Measurements from ENCODE around the gene TAF15. TPM values are rescaled to one million over a fixed set of nuclear protein-coding genes. Genes with fewer than 3 reads are reported as not detected.

The TAF15 gene
- total and polyA plus RNA-seq, 2 donors (not counting 1 experiment from before 2014, with no cell fraction given): 51.0 to 246 TPM

DNA sequence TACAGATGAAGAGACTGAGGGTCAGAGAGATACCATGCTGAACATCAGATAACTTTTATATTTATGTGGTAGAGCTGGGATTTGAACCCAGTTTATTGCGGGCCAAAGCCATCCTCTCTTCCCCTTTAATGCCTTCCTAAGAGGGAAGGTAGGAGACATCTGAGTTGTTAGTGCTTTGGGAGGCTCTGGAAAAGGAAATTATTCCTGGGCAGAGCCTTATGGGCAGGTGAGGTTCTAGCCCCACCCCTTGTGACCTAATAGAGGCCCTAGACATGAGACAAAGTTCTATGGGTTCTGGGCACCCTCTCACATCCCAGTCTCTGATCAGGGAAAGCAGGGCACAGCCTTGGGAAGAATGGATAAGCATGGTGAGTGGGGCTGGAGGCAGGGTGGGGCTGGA is 48.7 kb upstream of the TAF15 start, which contains the start of gene C17orf50:
Gene C17orf50, plus strand, starts transcription at position 301 of the 400 bp plus-strand sequence. Its CDS starts 55 bp downstream, at position 356.
- intact Hi-C loops (cut with micrococcal nuclease): loop anchor here (10.0 kb wide), 1 partner anchor 724 kb away; the partner anchor contains the start of gene ZNHIT3
- H3K9me3 Mint-ChIP-seq (ENCODE audit: insufficient read depth): no peaks in the 10 kb centered on the region
- no CpG with 5 or more reads among the region's 1 CpG for WGBS (ENCODE audit: insufficient coverage)
- ChIA-PET CTCF (interaction anchor here (1.1 to 3.4 kb wide), 4 partner anchors 13 to 49 kb away, joined by 3 to 22 read pairs (median 6); partner anchors contain the start of gene TAF15), POLR2A (no interaction called here)
- H3K4me3 Mint-ChIP-seq: no peak within 1 kb of the TSS
- H3K27ac ChIP-seq (ENCODE audit: low read length in 2 of 2): no peak within 1 kb of the TSS
- H2AFZ ChIP-seq (ENCODE audit: insufficient read depth, low read depth, low read length, poor library complexity, severe bottlenecking): no peak within 1 kb of the TSS
- no peaks in the 10 kb centered on the region for H4K20me1 ChIP-seq (ENCODE audit: control insufficient read depth, insufficient read depth, low read length, poor library complexity, severe bottlenecking)
- TF ChIP-seq, protein P1, sequence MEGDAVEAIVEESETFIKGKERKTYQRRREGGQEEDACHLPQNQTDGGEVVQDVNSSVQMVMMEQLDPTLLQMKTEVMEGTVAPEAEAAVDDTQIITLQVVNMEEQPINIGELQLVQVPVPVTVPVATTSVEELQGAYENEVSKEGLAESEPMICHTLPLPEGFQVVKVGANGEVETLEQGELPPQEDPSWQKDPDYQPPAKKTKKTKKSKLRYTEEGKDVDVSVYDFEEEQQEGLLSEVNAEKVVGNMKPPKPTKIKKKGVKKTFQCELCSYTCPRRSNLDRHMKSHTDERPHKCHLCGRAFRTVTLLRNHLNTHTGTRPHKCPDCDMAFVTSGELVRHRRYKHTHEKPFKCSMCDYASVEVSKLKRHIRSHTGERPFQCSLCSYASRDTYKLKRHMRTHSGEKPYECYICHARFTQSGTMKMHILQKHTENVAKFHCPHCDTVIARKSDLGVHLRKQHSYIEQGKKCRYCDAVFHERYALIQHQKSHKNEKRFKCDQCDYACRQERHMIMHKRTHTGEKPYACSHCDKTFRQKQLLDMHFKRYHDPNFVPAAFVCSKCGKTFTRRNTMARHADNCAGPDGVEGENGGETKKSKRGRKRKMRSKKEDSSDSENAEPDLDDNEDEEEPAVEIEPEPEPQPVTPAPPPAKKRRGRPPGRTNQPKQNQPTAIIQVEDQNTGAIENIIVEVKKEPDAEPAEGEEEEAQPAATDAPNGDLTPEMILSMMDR (IDR thresholded peaks at IDR 0.05): no peak
- no peak for TF ChIP-seq EZH2 (IDR thresholded peaks at IDR 0.05; ENCODE audit: borderline replicate concordance, insufficient read depth, low read depth, low read length, poor library complexity, severe bottlenecking)
- no peak within 1 kb of the TSS for H3K4me3 ChIP-seq (ENCODE audit: control extremely low read depth in 1 of 5, extremely low read depth in 1 of 5, insufficient read depth in 1 of 5, low read depth in 2 of 5, low read length in 4 of 5)
- ATAC-seq (ENCODE audit: low read depth) (no peak), DNase-seq (no peak)
- no peaks in the 10 kb centered on the region for H3K9me3 ChIP-seq (ENCODE audit: control extremely low read depth in 1 of 3, control insufficient read depth in 2 of 3, insufficient read depth in 1 of 3, low read length in 2 of 3)
- no peaks in the 10 kb centered on the region for H3K27me3 Mint-ChIP-seq
- H3K4me2 ChIP-seq (replicated peaks; ENCODE audit: low read depth, low read length, poor library complexity, severe bottlenecking): no peak within 1 kb of the TSS
- no peak within 1 kb of the TSS for H3K9ac ChIP-seq (ENCODE audit: low read length)
- no peaks in the 10 kb centered on the region for H3K79me2 ChIP-seq (ENCODE audit: control insufficient read depth, insufficient read depth, low read length)
- H3K36me3 ChIP-seq (replicated peaks in 1 of 2; ENCODE audit: control extremely low read depth in 1 of 2, control insufficient read depth in 1 of 2, extremely low read depth in 1 of 2, insufficient read depth in 2 of 2, low read length in 1 of 2): no peaks in the 10 kb centered on the region
- peaks cover 14% of the 10 kb centered on the region for H3K4me1 Mint-ChIP-seq
- peaks cover 7 to 17% of the 10 kb centered on the region in 2 donors for H3K4me1 ChIP-seq (ENCODE audit: control insufficient read depth in 2 of 2, insufficient read depth in 2 of 2, low read length in 2 of 2)
- H3K27me3 ChIP-seq (replicated peaks in 1 of 4; ENCODE audit: control extremely low read depth in 1 of 4, control insufficient read depth in 3 of 4, insufficient read depth in 4 of 4, low read length in 3 of 4): no peaks in the 10 kb centered on the region
- no peak within 1 kb of the TSS for H3K27ac Mint-ChIP-seq

DNA sequence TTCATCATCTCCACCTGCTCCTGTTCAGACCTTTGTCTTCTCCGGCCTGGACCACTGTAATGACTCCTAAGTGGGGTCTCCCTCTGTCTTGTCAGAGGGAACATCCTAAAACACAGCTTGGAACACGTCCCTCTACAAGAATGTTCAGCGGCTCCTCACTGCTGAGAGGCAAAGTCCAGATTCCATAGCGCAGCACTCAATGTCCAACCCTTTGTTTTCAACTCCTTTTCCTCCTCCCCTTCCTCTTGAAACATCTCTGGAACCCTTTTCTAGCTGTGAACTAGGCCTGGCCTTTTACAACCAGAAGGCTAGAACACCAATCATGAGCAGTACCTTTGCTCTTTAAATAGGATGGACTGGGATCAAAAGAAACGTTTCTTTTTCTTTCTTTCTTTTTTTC is 47.7 kb upstream of the TAF15 start:
- Mint-ChIP-seq H3K27me3 (no peaks in the 10 kb centered on the region), H3K27ac (no peak overlapping the region), H3K9me3 (ENCODE audit: insufficient read depth) (no peaks in the 10 kb centered on the region), H3K4me1 (peaks cover 8% of the 10 kb centered on the region), H3K4me3 (no peak overlapping the region)
- Histone ChIP-seq H3K79me2 (ENCODE audit: control insufficient read depth, insufficient read depth, low read length) (no peaks in the 10 kb centered on the region), H3K4me1 (ENCODE audit: control insufficient read depth in 2 of 2, insufficient read depth in 2 of 2, low read length in 2 of 2) (peaks cover 7 to 13% of the 10 kb centered on the region in 2 donors), H3K27me3 (replicated peaks in 1 of 4; ENCODE audit: control extremely low read depth in 1 of 4, control insufficient read depth in 3 of 4, insufficient read depth in 4 of 4, low read length in 3 of 4) (no peaks in the 10 kb centered on the region), H4K20me1 (ENCODE audit: control insufficient read depth, insufficient read depth, low read length, poor library complexity, severe bottlenecking) (no peaks in the 10 kb centered on the region), H3K9me3 (ENCODE audit: control extremely low read depth in 1 of 3, control insufficient read depth in 2 of 3, insufficient read depth in 1 of 3, low read length in 2 of 3) (no peaks in the 10 kb centered on the region), H3K4me2 (replicated peaks; ENCODE audit: low read depth, low read length, poor library complexity, severe bottlenecking) (no peak overlapping the region), H3K9ac (ENCODE audit: low read length) (no peak overlapping the region), H2AFZ (ENCODE audit: insufficient read depth, low read depth, low read length, poor library complexity, severe bottlenecking) (no peak overlapping the region), H3K27ac (ENCODE audit: low read length in 2 of 2) (no peak overlapping the region), H3K36me3 (replicated peaks in 1 of 2; ENCODE audit: control extremely low read depth in 1 of 2, control insufficient read depth in 1 of 2, extremely low read depth in 1 of 2, insufficient read depth in 2 of 2, low read length in 1 of 2) (no peaks in the 10 kb centered on the region), H3K4me3 (ENCODE audit: control extremely low read depth in 1 of 5, extremely low read depth in 1 of 5, insufficient read depth in 1 of 5, low read depth in 2 of 5, low read length in 4 of 5) (no peak overlapping the region)
- TF ChIP-seq EZH2 (IDR thresholded peaks at IDR 0.05; ENCODE audit: borderline replicate concordance, insufficient read depth, low read depth, low read length, poor library complexity, severe bottlenecking): no peak
- TF ChIP-seq, protein P1 (IDR thresholded peaks at IDR 0.05): no peak
- no peak for ATAC-seq (ENCODE audit: low read depth)
- 100% methylated on average over 5 of the region's 5 CpGs for WGBS (ENCODE audit: insufficient coverage)
- DNase-seq: no peak
- ChIA-PET CTCF (interaction anchor here (0.7 to 3.4 kb wide), 4 partner anchors 14 to 48 kb away, joined by 3 to 22 read pairs (median 6); partner anchors contain the start of gene TAF15), POLR2A (no interaction called here)
- intact Hi-C loops (cut with micrococcal nuclease): loop anchor here (10.0 kb wide), 1 partner anchor 723 kb away; the partner anchor contains the start of gene ZNHIT3

Data from B cell (primary cell).